ENCODE data around the gene OR2A12. TPM values are rescaled to one million over a fixed set of nuclear protein-coding genes. Genes with fewer than 3 reads are reported as not detected.

The OR2A12 gene
- total RNA-seq, 1 donor from 2014 or later: not detected

GRCh38 chr7:144109283-144109682 lies 23.2 kb downstream of the OR2A12 start, which contains the start of gene OR2A2:
TSS of gene OR2A2 (plus strand) at chr7:144109583. CDS start at chr7:144109583, 0 bp downstream.
- Histone ChIP-seq H3K36me3 (no peaks in the 10 kb centered on the region), H3K27ac (no peak within 1 kb of the TSS), H3K27me3 (no peaks in the 10 kb centered on the region), H3K9me3 (no peaks in the 10 kb centered on the region), H3K4me1 (no peaks in the 10 kb centered on the region), H3K4me3 (no peak within 1 kb of the TSS)
- DNase-seq (ENCODE audit: extremely low spot score in 2 of 2): no peak
- no peak for TF ChIP-seq CTCF (IDR thresholded peaks at IDR 0.05)
- no peak for TF ChIP-seq POLR2AphosphoS5 (IDR thresholded peaks at IDR 0.05; ENCODE audit: insufficient read depth in 1 of 2, low read depth in 1 of 2)
- TF ChIP-seq POLR2A (IDR thresholded peaks at IDR 0.05): no peak
- intact Hi-C loops (cut with DNase I): no loop called here

- H3K27ac ChIP-seq: no peak overlapping the region
- intact Hi-C loops (cut with DNase I): no loop called here
- no peak overlapping the region for H3K4me3 ChIP-seq
- H3K4me1 ChIP-seq: no peaks in the 10 kb centered on the region
- no peaks in the 10 kb centered on the region for H3K27me3 ChIP-seq
- no peak for TF ChIP-seq POLR2AphosphoS5 (IDR thresholded peaks at IDR 0.05; ENCODE audit: insufficient read depth in 1 of 2, low read depth in 1 of 2)
- TF ChIP-seq POLR2A (IDR thresholded peaks at IDR 0.05): no peak
- TF ChIP-seq CTCF (IDR thresholded peaks at IDR 0.05): no peak
- H3K36me3 ChIP-seq: no peaks in the 10 kb centered on the region
- no peaks in the 10 kb centered on the region for H3K9me3 ChIP-seq
- no peak for DNase-seq (ENCODE audit: extremely low spot score in 2 of 2)
Observed at GRCh38 chr7:144110272-144110671, 24.2 kb downstream of the OR2A12 start.

GRCh38 chr7:144113651-144114050 lies 27.6 kb downstream of the OR2A12 start:
- no peaks in the 10 kb centered on the region for H3K36me3 ChIP-seq
- TF ChIP-seq POLR2A (IDR thresholded peaks at IDR 0.05): no peak
- no peak for TF ChIP-seq POLR2AphosphoS5 (IDR thresholded peaks at IDR 0.05; ENCODE audit: insufficient read depth in 1 of 2, low read depth in 1 of 2)
- TF ChIP-seq CTCF (IDR thresholded peaks at IDR 0.05): no peak
- no peak overlapping the region for H3K4me3 ChIP-seq
- H3K9me3 ChIP-seq: no peaks in the 10 kb centered on the region
- no peak for DNase-seq (ENCODE audit: extremely low spot score in 2 of 2)
- H3K27me3 ChIP-seq: no peaks in the 10 kb centered on the region
- intact Hi-C loops (cut with DNase I): no loop called here
- no peak overlapping the region for H3K27ac ChIP-seq
- no peaks in the 10 kb centered on the region for H3K4me1 ChIP-seq

- H3K27ac ChIP-seq: no peak overlapping the region
- no peaks in the 10 kb centered on the region for H3K9me3 ChIP-seq
- TF ChIP-seq POLR2AphosphoS5 (IDR thresholded peaks at IDR 0.05; ENCODE audit: insufficient read depth in 1 of 2, low read depth in 1 of 2) (no peak), POLR2A (IDR thresholded peaks at IDR 0.05) (no peak), CTCF (IDR thresholded peaks at IDR 0.05) (no peak)
- no peaks in the 10 kb centered on the region for H3K4me1 ChIP-seq
- intact Hi-C loops (cut with DNase I): no loop called here
- no peaks in the 10 kb centered on the region for H3K27me3 ChIP-seq
- no peaks in the 10 kb centered on the region for H3K36me3 ChIP-seq
- no peak for DNase-seq (ENCODE audit: extremely low spot score in 2 of 2)
- H3K4me3 ChIP-seq: no peak overlapping the region
Observed at GRCh38 chr7:144118341-144118740, 32.3 kb downstream of the OR2A12 start.

- no peak within 1 kb of the TSS for H3K4me3 ChIP-seq
- TF ChIP-seq CTCF (IDR thresholded peaks at IDR 0.05) (no peak), POLR2AphosphoS5 (IDR thresholded peaks at IDR 0.05; ENCODE audit: insufficient read depth in 1 of 2, low read depth in 1 of 2) (no peak), POLR2A (IDR thresholded peaks at IDR 0.05) (no peak)
- intact Hi-C loops (cut with DNase I): no loop called here
- no peaks in the 10 kb centered on the region for H3K36me3 ChIP-seq
- H3K4me1 ChIP-seq: no peaks in the 10 kb centered on the region
- no peak within 1 kb of the TSS for H3K27ac ChIP-seq
- no peaks in the 10 kb centered on the region for H3K27me3 ChIP-seq
- H3K9me3 ChIP-seq: no peaks in the 10 kb centered on the region
- DNase-seq (ENCODE audit: extremely low spot score in 2 of 2): no peak
Observed at GRCh38 chr7:144122876-144123275, 36.8 kb downstream of the OR2A12 start, which contains the start of gene OR2A14. TSS of gene OR2A14 (plus strand) at chr7:144123176. CDS start at chr7:144129113, 5,937 bp downstream.
